IPS DF 6.9 (cell line): ENCODE results near the gene INPP5F.
"Not testable (repeated sequence)": the region's sequence is repeated elsewhere in the genome, so short reads cannot be mapped to it uniquely, and the experiment has no call there.

ENCODE experiments used
- DNase-seq: peaks from one replicate; pipeline ENCODE4 v3.0.0-alpha.2; 2013; ENCODE audit warnings: low read depth, low spot score
- H3K27ac ChIP-seq: one replicate; pipeline ENCODE4 v1.5.1; 2013; ENCODE audit warnings: low read length, control low read depth
- H3K27me3 ChIP-seq: 2 replicates; pipeline ENCODE4 v1.6.1; 2013; ENCODE audit warnings: mild to moderate bottlenecking, low read length; ENCODE audit not compliant: control insufficient read depth, insufficient read depth
- H3K36me3 ChIP-seq: 2 replicates; pipeline ENCODE4 v1.6.1; 2013; ENCODE audit warnings: low read length; ENCODE audit not compliant: control insufficient read depth, insufficient read depth
- H3K4me1 ChIP-seq: 2 replicates; pipeline ENCODE4 v1.6.1; 2013; ENCODE audit warnings: low read length; ENCODE audit not compliant: control insufficient read depth, insufficient read depth
- H3K4me3 ChIP-seq: 2 replicates; pipeline ENCODE4 v1.5.1; 2013; ENCODE audit warnings: mild to moderate bottlenecking, low read length
- H3K9me3 ChIP-seq: 2 replicates; pipeline ENCODE4 v1.6.1; 2013; ENCODE audit warnings: low read length, inconsistent platforms; ENCODE audit not compliant: control insufficient read depth, insufficient read depth
- WGBS: extraction: QIAGEN DNeasy Blood & Tissue Kit; methylation state at CpG from one replicate; pipeline ENCODE4 v1.1.7; 2013; ENCODE audit warnings: mixed read lengths, missing lambda C conversion rate; ENCODE audit not compliant: insufficient read length, insufficient coverage; 5-methylcytosine and 5-hydroxymethylcytosine counted together

Gene INPP5F

DNA sequence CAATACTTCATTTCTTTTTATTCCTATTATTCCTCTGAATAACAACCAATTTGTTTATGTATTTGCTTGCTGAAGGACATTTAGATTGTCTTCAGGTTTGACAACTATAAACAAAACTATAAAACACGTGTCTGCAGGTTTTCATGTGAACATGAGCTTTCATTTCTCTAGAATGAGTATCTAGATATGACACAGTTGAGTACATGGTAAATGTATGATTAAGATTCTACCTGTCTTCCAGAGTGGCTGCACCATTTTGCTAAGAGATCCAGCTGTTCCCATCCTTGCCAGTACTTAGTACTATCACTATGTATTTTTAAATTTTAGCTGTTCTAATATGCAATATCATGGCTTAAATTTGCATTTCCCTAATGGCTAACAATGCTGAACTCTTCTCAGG, 136.7 kb downstream of the INPP5F start:
- Histone ChIP-seq H3K27ac (no peak overlapping the region), H3K27me3 (no peaks in the 10 kb centered on the region), H3K4me3 (no peak overlapping the region), H3K4me1 (no peaks in the 10 kb centered on the region), H3K36me3 (no peaks in the 10 kb centered on the region), H3K9me3 (no peaks in the 10 kb centered on the region)
- DNase-seq, result no peak
- WGBS, result no CpG with 5 or more reads among the region's 1 CpG

DNA sequence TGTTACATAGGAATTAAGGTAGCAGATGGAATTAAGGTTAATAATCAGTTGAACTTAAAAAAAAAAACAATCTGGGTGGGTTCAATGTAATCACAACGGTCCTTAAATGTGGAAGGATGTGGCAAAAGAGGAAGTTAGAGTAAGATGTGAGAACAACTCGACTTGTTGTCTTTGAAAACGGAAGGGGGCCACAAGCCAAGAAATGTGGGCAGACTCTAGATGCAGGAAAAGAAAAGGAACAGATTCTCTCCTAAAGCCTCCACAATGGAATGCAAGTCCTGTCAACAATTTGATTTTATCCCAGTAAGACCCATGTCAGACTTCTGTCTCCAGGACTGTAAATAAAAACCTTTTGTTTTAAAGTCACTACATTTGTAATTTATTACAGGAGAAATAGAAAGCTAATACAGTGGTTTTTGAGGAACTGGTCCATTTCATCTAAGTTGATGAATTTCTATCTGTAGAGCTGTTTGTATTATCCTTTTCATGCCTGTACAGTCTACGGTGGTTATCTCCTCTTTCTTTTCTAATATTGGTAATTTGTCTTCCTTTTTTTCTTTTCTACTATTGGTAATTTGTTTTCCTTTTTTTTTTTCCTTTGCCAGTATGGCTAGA, 138.2 kb downstream of the INPP5F start:
- Histone ChIP-seq H3K9me3 (no peaks in the 10 kb centered on the region), H3K36me3 (no peaks in the 10 kb centered on the region), H3K27me3 (no peaks in the 10 kb centered on the region), H3K27ac (no peak overlapping the region), H3K4me1 (no peaks in the 10 kb centered on the region), H3K4me3 (no peak overlapping the region)
- DNase-seq, result no peak
- no CpG with 5 or more reads among the region's 4 CpGs for WGBS

GRCh38 chr10:119865699-119866240, 139.9 kb downstream of the INPP5F start:
- no peak overlapping the region for H3K27ac ChIP-seq
- no CpG with 5 or more reads among the region's 6 CpGs for WGBS
- H3K4me3 ChIP-seq, result no peak overlapping the region
- DNase-seq, result no peak
- no peaks in the 10 kb centered on the region for H3K9me3 ChIP-seq
- H3K36me3 ChIP-seq, result no peaks in the 10 kb centered on the region
- H3K27me3 ChIP-seq, result no peaks in the 10 kb centered on the region
- no peaks in the 10 kb centered on the region for H3K4me1 ChIP-seq

- Histone ChIP-seq H3K27ac (no peak overlapping the region), H3K4me1 (no peaks in the 10 kb centered on the region; the same call in 1 of the 2 replicates), H3K27me3 (no peaks in the 10 kb centered on the region), H3K9me3 (no peaks in the 10 kb centered on the region), H3K4me3 (no peak overlapping the region), H3K36me3 (no peaks in the 10 kb centered on the region)
- no peak for DNase-seq
- WGBS, result no CpG with 5 or more reads among the region's 7 CpGs
These were observed 141.5 kb downstream of the INPP5F start for GRCh38 chr10:119867317-119867716.

DNA sequence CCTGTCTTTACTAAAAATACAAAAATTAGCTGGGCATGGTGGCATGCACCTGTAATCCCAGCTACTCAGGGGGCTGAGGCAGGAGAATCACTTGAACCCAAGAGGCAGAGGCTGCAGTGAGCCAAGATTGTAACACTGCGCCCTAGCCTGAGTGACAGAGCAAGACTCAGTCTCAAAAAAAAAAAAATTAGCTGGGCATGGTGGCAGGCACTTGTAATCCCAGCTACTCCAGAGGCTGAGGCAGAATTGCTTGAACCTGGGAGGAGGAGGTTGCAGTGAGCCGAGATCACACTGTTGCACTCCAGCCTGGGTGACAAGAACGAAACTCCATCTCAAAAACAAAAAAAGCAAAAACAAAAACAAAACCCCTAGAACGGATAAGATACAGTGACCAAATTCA, 143.5 kb downstream of the INPP5F start:
- H3K27me3 ChIP-seq, H3K4me3 ChIP-seq: not testable (repeated sequence)
- no CpG with 5 or more reads among the region's 4 CpGs for WGBS

DNA sequence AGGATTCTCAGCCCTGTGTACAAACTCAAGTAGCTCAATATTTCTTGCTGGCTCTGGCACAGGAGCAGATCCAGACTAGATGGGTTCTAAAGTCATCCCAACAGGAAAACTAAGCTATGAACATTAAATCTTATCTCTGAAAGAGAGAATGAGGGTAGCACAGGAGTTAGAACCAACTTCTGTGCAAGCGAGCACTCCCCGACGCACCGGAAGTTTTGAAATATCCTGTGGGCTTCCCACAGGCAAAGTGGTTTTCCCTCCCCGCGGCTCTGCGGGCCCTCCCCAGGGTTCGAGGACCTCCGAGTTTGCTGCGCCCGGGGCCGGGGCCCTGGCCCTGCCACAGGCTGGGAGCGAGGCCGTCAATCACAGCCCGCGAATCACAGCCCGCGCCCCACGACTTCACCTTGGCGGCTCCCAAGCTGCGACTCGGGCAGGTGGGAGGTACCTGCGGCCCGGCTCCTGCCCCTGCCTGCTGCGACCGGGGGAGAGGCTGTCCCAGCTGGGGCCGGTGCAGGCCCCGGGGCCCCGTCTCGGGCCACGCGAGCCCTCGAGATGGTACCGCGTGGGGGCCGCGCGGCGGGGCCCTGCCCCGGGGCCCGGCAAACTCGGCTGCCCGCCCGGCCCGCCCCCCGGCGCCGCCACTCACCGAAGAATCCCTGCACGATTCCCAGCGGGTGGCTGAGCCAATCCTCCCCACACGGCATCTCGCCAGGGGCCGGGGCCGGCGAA, 146.2 kb downstream of the INPP5F start:
- no peaks in the 10 kb centered on the region for H3K27me3 ChIP-seq
- DNase-seq, result no peak
- no peaks in the 10 kb centered on the region for H3K9me3 ChIP-seq
- WGBS, result no CpG with 5 or more reads among the region's 56 CpGs
- H3K27ac ChIP-seq, result no peak overlapping the region
- no peaks in the 10 kb centered on the region; the same call in 1 of the 2 replicates for H3K4me1 ChIP-seq
- peak overlapping the region; percentile 95 for H3K4me3 ChIP-seq
- H3K36me3 ChIP-seq, result no peaks in the 10 kb centered on the region

More for the DNA sequence above, 143.5 kb downstream of the INPP5F start:
- not testable (repeated sequence) for DNase-seq, H3K9me3 ChIP-seq, H3K4me1 ChIP-seq, H3K36me3 ChIP-seq, H3K27ac ChIP-seq

DNA sequence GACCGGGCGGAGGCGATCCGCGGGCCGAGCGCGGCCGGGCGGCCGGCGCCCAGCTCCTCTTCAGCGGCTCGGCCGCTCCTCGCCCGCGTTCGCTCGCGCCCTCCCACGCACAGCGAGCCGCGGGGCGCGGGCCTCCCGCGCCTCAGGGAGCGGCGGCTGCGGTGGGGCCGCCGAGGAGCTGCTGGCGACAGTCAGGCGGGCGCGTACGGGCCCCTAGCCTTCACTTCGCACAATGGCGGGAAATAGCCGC, 146.7 kb downstream of the INPP5F start, which contains the start of gene MCMBP:
Gene MCMBP (minus strand): TSS at position 234 of the 250 bp plus-strand sequence. CDS start 259 bp downstream, outside the sequence.
- H3K9me3 ChIP-seq, result no peaks in the 10 kb centered on the region
- no CpG with 5 or more reads among the region's 42 CpGs for WGBS
- no peaks in the 10 kb centered on the region for H3K27me3 ChIP-seq
- H3K4me3 ChIP-seq, result peak within 1 kb of the TSS; percentile 95
- no peak for DNase-seq
- H3K4me1 ChIP-seq, result no peaks in the 10 kb centered on the region; the same call in 1 of the 2 replicates
- no peaks in the 10 kb centered on the region for H3K36me3 ChIP-seq
- no peak within 1 kb of the TSS for H3K27ac ChIP-seq

GRCh38 chr10:119872860-119873681, 147.2 kb downstream of the INPP5F start:
- Histone ChIP-seq H3K4me3 (peak overlapping the region; percentile 95), H3K27ac (no peak overlapping the region), H3K4me1 (no peaks in the 10 kb centered on the region; the same call in 1 of the 2 replicates), H3K9me3 (no peaks in the 10 kb centered on the region), H3K36me3 (no peaks in the 10 kb centered on the region), H3K27me3 (no peaks in the 10 kb centered on the region)
- DNase-seq, result peak; percentile 48
- WGBS, result no CpG with 5 or more reads among the region's 75 CpGs

DNA sequence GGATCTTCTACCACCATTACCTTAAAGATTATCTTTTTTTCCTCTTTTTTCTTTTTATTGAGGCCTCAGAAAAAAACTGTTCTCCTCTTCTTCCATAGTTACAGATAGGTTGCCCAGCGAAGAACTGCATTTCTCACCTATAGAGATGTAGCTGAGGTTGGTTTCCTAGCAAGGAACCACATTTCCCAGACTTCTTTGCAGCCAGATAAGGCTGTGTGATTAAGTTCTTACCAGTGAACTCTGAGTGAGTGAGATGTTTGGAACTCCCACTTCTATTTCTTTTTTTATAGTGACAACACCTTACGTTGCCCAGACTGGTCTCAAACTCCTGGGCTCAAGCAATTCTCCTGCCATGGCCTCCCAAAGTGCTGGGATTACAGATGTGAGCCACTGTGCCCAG, 152.7 kb downstream of the INPP5F start:
- Histone ChIP-seq H3K9me3 (no peaks in the 10 kb centered on the region), H3K4me3 (no peak overlapping the region), H3K27ac (no peak overlapping the region), H3K4me1 (no peaks in the 10 kb centered on the region), H3K27me3 (no peaks in the 10 kb centered on the region), H3K36me3 (no peaks in the 10 kb centered on the region)
- DNase-seq, result no peak
- WGBS, result no CpG with 5 or more reads among the region's 2 CpGs
